HG02763 (cell line): ENCODE measurements around the gene ZNF672.
"Not testable (repeated sequence)": the region's sequence is repeated elsewhere in the genome, so short reads cannot be mapped to it uniquely, and the experiment has no call there.

Source experiments
- ATAC-seq: cut with Tn5 transposase; IDR thresholded peaks from one replicate; pipeline ENCODE4 v1.9.1; 2021; ENCODE audit warnings: mild to moderate bottlenecking, moderate library complexity; ENCODE audit not compliant: unreplicated experiment

Gene ZNF672

DNA sequence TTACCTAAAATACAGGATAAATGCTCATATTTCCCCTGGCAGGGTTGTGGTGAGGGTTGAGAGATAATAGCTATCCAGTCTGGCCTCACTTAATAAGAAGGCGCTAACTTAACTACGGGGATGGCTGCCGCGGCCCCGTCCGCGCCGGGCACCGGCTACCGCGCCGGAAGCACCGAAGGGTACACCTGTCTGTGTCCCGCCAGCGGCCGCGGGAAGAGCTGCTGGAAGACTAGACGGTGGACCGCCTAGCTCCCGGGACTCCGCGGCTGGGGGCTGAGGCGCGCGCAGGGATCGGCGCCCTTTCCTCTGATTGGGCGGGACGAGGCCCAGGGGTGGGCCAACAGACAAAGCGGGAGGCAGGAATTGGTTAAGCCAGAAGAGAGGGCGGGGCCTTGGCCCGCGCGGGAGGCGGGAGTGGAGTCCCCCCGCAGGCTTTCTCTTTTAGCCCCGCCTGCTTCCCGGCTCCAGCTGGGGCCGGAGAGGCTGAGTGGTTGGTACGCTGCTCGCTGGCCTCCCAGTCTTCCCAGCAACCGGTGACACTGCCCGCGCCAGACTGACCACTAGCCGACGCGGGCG, at the start of gene ZNF672:
TSS of gene ZNF672 (plus strand) at position 444 of the 576 bp plus-strand sequence. CDS start 9,051 bp downstream, outside the sequence.
- ATAC-seq = peak; percentile 84

DNA sequence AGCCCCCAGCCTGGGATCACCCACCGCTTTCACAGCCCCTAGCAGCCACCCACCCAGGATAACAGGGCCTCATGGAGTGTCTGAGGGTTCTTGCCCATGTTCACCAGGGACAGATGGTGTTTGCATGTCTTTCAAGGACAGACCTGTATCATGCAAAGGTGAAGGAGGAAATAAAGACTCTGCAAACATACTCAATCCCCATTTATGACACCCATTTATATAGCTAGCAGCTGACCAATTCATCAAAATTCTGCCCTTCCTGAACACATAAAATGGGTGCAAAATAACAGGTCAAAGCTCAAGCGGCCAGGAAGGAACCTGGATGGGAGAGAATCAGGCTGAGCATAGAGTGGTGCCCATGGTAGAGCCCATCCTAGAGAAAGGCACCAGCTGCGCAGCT, 49.7 kb upstream of the ZNF672 start:
- no peak for ATAC-seq

DNA sequence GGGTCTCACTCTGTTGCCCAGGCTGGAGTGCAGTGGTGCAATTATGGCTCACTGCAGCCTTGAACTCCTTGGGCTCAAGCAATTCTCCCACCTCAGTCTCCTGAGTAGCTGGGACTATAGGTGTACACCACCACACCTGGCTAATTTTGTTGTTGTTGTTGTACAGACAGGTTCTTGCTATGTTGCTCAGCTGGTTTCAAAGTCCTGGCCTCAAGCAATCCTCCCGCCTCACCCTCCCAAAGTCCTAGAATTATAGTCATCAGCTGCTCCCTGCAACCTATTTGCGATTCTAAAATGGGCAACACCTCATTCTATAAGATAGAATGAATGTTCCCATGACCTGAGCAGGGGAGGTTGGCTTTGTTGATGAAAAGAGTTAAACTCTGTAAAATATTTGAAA, 48.7 kb upstream of the ZNF672 start:
- ATAC-seq = not testable (repeated sequence)

DNA sequence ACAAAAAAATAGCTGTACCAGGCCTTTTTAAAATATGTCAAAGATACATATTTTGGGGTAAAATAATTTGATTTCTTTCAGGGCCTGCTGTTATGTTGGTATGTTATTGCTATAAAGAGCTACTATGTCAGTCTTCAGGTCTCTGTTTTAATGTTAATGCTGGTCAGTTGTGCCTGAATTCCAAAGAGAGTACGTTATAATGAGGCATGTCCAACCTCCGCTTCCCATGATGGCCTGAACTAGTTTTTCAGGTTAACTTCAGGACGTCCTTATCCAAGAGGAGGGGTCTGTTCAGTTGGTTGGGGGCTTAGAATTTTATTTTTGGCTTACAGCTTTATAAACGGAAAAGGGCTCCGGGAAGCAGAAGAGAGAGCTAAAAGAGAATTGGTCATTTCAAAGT, 47.6 kb upstream of the ZNF672 start:
- no peak for ATAC-seq

DNA sequence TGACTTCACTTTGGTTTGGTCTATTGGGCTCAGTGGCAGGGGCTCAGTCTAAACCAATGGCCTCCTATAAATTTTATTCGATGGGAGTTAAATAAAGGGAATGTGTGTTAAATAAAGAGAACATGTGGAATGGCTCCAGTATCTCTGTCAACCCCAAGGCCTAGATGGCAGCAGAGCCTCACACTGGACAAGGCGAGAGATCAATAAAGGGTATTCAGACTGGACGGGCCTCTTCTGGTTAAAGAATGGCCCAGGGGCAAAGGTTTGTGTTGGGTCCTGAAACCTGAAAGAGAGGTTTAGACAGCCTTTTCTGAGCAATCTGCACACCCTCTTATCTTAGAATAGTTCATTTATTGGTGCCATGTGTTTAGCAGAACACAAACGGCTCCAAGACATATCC, 47.0 kb upstream of the ZNF672 start:
- ATAC-seq = no peak

DNA sequence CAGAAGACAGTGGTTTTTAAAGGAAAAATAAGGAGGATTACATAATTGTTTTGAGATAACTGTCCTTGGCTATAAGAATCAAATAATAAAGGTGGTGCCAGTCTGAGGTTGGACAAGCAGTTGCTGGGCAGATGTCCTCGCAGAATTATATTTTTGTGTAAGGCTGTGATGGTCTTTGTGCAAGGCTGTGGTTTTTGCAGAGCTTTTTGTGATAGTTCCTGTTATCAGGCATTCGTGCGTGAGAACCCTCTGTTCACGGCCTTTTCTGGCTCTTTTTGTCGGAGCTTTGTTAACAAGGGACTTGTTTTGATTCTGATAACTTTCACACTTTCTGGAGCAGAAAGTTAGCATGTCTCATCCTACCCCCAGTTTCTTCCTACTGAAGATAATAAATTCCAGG, 45.7 kb upstream of the ZNF672 start:
- ATAC-seq = no peak

DNA sequence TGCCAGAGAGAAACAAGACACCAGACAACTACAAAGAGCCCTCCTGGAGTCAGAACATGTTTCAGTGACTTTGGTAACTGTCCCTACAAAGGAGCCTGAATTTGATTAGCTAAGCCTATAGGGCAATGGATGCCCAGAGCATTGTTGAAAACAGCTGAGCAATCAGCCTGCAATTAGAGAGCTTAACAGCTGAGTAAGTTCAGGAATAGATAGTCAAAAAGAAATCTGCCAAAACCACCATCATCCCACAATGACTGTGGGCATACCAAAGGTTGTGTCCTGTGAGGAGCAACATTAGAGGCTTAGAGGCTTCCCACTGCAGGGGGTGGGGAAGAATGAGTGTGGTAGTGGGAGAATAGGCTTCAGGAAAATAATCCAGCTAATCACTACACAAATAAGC, 44.4 kb upstream of the ZNF672 start:
- ATAC-seq = peak; percentile 89

DNA sequence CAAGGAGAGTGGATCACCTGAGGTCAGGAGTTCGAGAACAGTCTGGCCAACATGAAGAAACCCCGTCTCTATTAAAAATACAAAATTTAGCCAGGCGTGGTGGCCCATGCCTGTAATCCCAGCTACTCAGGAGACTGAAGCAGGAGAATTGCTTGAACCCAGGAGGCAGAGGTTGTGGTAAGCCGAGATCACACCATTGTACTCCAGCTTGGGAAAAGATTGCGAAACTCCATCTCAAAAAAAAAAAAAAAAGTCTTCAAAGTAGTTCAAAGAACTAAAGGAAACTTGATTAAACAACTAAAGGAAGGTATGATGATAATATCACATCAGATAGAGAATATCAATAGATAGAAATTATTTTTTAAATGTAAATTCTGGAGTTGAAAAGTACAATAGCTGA, 43.4 kb upstream of the ZNF672 start:
- not testable (repeated sequence) for ATAC-seq

DNA sequence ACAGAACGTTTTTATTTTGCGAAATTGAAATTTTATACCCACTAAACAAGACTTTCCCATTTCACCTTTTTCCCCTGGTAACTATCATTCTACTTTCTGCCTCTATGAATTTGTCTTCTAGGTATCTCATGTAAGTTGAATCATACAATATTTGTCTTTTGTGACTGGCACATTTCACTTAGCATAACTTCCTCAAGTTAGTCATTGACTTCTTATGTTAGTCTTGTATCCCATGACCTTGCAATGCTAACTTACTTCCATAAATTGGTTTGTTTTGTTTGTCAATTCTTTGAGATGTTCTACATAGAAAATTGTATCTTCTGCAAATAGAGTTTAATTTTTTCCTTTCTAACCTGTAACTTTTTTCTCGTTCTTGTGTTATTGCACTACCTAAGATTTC, 39.2 kb upstream of the ZNF672 start:
- no peak for ATAC-seq

DNA sequence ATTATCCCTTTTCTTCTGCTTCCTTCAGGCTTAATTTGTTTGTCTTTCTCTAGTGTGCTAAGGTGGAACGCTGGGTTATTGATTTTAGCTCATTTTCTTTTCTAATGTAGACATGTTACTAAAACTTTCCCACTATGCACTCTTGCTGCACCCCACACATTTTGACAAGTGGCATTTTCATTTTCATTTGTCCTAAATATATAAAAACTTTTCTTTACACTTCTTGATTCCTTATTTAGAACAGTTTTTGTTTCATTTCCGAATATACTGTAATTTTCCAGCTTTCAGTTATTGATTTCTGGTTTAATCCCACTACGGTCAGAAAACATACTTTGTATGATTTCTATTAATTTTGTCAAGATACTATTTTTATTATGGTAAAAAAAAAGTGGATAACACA, 37.6 kb upstream of the ZNF672 start:
- ATAC-seq = no peak

DNA sequence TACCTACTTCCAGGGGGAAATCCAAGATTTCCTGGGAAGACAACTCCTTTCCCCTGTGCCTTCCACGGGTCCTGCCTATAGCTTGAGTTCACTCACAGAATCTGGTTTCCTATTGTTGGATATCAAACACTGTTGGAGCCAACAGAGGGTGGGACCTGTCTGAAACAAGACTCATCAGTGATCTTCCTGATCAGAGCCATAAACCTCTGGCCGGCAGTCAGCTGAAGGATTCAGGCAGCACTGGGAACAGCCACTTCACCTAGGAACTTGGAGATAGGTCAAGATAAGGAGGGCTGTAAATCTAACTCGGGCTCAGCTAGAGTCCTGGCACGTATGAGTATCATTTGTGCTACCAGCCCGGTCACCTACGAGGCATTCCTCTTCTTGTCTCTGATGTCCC, 35.6 kb upstream of the ZNF672 start:
- ATAC-seq = no peak

DNA sequence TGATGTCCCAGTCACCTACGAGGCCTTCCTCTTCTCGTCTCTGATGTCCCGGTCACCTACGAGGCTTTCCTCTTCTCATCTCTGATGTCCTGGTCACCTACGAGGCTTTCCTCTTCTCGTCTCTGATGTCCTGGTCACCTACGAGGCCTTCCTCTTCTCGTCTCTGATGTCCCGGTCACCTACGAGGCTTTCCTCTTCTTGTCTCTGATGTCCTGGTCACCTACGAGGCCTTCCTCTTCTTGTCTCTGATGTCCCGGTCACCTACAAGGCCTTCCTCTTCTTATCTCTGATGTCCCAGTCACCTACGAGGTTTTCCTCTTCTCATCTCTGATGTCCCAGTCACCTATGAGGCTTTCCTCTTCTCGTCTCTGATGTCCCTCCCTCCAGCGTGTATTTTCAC, 34.5 kb upstream of the ZNF672 start:
- ATAC-seq = not testable (repeated sequence)

DNA sequence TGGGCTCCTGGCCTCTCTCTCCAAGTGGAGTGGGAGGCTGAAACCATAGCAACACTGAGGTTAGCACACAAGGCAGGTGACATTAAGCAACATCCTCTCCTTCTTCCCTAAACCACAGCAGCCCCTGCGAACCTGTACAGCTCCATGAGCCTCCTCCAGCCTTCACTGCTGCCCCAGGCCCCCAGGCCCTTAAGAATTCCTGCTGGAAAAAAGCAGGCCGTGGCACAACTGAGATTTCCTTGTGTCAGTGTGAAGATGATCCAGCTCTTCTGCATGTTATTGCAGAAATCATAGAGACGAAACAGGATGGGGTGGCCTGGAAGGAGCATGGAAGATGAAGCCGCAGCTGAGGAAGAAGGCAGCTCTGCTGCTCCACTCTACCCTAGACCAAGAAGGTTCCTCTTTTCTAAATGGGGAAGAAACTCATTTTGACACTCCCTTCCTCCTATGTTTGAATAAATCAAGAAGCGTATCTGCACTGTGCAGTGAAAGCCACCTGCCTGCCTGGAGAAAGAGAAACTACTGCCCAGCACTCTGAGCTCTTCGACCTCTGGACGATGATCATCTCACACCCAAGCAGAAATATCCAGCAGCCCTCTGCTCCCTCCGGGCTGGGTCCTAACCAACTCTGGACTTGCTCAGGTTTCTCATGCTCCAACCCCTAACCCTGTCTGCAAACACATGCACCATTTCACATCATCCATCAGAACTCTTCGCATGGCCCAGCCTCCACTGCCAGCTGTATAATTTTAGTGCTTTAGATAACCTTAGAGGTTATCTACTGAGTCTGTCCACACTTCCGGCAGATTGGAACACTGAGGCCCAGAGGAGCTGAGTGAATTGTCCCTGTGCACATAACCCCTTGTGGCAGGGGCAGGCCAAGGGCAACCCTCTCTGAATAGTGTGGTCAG, 33.0 kb upstream of the ZNF672 start:
- ATAC-seq = peak; percentile 93

DNA sequence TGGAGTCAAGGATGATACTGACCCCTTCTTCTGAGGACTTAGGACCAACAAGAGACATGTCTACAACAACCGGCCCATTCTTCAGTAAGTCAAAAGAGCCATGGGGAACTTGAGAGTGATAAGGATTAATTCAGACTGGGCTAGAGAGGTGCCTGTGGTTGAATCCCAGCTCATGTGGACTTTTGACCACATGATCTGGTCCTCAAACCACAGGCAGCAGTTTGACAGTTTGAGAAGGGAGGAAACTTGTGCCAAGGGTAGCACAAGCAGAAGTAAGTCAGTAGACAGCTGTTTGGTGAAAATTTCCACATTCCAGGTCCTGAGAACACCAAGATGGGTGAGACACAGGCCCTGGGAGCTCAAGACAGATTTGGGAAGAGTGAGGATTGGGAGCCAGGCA, 32.1 kb upstream of the ZNF672 start:
- ATAC-seq = no peak

DNA sequence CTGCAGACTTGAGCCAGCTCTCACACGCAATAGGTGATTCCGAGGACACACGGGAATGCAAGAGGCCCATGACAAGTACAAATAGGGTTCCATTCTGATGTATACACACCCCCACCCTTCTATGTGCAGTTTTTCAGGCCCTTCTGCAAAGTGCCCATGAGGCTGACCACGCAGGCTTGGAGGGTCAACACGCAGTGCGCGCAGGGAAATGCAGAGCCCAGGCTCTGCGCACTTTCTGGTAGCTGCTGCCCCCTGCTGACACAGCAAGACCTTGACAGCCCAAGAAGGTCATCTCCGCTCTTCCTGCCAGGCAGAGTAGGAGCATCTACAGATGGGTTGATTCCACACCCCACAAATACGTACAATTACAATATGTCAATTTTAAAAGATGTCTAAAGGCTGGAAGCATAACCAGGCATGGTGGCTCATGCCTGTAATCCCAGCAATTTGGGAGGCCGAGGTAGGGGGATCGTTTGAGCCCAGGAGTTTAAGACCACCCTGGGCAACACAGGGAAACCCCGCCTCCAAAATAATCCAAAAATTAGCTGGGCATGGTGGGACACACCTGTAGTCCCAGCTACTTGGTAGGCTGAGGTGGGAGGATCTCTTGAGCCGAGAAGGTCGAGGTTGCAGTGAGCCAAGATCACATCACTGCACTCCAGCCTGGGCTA, 30.8 kb upstream of the ZNF672 start:
- peak; percentile 46 for ATAC-seq

DNA sequence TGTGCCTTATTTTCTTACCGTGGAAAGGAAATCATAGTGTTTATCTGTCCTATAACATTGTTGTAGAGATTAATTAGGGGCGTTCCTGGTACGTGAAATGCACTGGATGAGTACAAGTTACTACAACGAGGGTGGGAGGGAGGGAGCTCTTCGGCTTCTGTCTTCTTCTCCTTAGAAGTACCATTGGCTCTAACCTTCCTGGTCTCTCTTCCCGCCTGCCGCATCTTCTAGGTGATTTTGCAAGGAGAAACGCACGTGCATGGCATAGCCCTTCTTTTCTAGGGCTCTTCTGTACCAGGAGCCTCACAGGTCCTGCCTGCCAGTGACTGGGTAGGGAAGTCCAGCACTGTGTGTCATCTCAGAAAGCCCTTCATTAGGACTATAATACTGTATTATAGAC, 29.1 kb upstream of the ZNF672 start:
- no peak for ATAC-seq

DNA sequence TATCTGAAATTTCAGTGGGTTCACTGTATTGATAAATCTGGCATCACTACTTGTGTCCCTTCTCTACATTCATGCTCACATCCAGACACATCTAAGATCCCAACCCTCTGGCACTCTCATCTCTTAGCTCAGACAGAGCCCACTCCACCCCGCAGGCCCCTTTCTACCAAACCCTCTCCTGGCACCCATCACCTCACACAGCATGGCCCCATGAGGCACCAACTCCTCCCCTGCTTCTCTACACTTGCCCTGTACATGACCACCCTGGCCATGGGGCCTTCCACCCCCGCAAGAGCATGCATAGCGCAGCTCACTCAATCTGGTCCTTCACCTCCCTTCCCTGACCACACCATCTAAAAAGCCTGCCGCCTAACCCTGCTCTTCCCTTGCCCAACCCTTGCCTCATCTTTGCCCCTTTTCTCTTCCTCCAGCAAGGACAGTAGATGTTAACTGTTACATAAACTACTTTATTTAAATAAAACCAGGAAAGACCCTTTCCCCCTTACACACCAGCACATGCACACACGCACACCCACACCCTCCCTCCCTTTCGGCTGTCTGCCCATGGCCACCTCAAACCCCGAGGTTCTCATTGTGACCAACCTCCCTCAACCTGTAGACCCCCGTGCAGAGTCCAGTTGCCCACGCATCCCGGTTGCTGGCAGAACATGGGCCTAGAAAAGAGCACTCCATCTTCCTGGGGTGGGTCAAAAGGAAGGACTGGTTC, 27.9 kb upstream of the ZNF672 start:
- no peak for ATAC-seq

DNA sequence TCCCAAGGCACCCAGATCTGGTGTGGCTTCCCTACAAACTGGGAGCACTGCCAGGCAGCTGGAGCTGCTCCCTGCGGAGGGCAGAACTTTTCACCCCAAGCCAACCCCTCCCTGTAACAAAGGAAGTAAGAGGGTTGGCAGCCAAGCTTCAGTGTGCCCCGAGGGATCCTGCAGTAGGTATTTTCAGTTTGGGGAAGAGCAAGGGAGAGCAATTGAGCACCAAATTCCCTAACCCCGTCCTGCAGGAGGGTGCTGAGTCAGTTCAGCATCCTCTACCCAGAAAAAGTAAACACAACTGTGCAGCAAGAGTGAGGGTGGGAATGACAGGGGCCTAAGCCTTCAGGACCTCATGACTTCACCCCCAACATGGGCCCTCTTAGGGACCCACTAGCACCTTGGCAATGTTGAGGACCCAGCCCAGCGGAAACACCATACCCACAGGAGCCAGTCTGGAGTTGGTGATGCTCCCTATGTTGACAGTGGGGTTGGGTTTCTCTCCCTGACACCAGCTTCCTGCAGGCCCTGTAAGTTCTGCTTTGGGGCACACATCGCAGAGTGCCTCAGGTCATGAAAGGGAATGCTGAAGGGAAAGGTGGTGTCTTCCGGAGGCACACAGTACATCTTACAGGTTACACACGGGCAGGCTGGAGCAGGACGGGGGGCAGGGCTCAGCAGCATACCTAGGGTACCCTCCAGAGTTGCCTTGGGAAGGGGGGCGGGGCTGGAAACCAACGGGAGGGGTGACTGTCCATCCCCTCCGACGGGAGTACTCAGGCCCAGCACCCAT, 27.1 kb upstream of the ZNF672 start:
- no peak for ATAC-seq

DNA sequence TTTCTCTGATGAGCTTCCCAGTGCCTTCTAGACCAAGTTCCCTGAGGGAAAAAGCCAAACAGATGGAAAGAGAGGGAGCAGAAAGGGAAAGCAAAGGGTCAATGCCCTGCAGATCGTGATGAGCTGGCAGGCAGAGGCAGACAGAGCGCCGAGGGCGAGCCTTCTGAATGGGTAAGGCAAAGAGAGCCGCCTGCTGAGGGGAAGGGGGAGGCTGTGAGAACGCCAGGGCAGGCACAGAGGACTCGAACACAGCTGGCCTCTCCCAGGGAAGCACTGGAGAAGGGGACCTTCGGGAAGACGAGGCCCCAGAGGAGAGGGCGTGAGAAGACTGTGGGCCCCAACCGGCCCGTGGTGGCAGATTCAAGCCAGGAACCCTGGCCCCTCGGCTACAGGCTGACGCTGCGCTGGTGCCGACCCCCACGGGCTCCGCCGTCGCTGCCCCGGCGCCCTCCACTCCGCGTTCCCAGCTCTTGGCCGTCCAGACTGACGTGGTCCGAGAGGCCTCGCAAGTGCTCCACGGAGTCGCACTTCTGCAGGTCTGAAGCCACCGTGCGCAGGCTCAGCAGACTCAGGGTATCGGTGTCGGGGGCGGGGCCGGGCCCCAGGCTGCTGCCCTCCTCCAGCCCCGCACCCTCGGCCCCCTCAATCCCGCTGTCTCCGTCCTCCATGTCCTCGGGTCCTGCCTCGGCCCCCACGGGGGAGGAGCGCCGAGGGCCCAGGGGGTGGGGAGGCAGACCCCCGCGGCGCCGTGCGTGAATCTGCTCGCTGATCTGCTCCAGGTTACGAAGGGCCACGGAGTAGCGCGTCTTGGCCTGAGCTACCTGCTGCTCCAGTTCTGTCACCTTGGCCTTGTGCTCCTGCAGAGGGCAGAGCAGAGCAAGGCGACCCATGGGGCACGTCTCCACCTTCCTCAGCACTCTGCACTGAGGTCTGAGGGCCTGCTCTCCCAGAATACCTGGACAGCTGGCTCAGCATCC, 26.2 kb upstream of the ZNF672 start:
- no peak for ATAC-seq
